ENCODE data around the gene ALG3.

DNA sequence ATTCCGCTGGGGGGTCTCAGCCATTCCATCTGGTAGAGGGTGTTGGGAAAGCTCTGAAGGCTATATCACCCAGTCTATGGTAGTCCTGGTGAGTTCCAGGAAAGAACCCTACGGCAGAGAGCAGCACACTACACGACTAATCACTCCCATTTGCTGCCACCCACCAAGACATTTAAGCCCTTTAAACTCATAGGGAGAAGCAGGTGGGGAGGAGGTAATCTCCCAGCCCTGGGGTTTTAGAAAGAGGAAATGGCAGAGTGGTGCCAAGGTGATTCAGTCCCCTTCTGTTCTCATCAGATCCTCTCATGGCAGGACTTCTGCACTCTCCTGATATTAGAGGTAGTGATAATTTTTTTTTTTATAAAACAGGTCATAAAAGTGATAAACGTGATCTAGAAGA is 29.9 kb downstream of the ALG3 start:
- TF ChIP-seq ZNF274 (IDR thresholded peaks at IDR 0.05; ENCODE audit: low read depth, low read length) (no peak), YY1 (IDR thresholded peaks at IDR 0.05; ENCODE audit: insufficient read depth, insufficient read length) (no peak)
